ENCODE results near the gene STARD13.

STARD13 gene

GRCh38 chr13:33072759-33073158 is 212.8 kb downstream of the STARD13 start:
- DNase-seq, result no peak

- DNase-seq, result no peak
Measured at GRCh38 chr13:33072282-33072681, 213.3 kb downstream of the STARD13 start.

GRCh38 chr13:33070713-33071112 is 214.8 kb downstream of the STARD13 start:
- DNase-seq, result no peak

GRCh38 chr13:33069365-33069764 is 216.2 kb downstream of the STARD13 start:
- no peak for DNase-seq

GRCh38 chr13:33066329-33066728 is 219.2 kb downstream of the STARD13 start:
- DNase-seq, result no peak

GRCh38 chr13:33060815-33061214 is 224.7 kb downstream of the STARD13 start:
- DNase-seq, result no peak

GRCh38 chr13:33058776-33059327 is 226.7 kb downstream of the STARD13 start:
- no peak for DNase-seq

GRCh38 chr13:33057019-33057780 is 228.4 kb downstream of the STARD13 start:
- DNase-seq, result no peak

GRCh38 chr13:33053397-33054066 is 232.0 kb downstream of the STARD13 start:
- no peak for DNase-seq

Data from central memory CD4-positive, alpha-beta T cell (primary cell).